ENCODE measurements around the gene SLC25A20. TPM values are rescaled to one million over a fixed set of nuclear protein-coding genes. Genes with fewer than 3 reads are reported as not detected.

The SLC25A20 gene
- total RNA-seq, 1 donor from 2014 or later = 130 TPM

Other genes with a start within 250 kb of the SLC25A20 start
- gene CELSR3, start 236.0 kb downstream of the SLC25A20 start, total RNA-seq = 0.38 TPM
- gene NCKIPSD, start 213.0 kb downstream of the SLC25A20 start, total RNA-seq = 15.4 TPM
- 29.3 TPM for gene IP6K2, start 181.7 kb downstream of the SLC25A20 start, total RNA-seq
- gene PRKAR2A, start 51.0 kb downstream of the SLC25A20 start, total RNA-seq = 57.9 TPM
- gene ARIH2, start 20.0 kb upstream of the SLC25A20 start, total RNA-seq = 149 TPM
- 25.5 TPM for gene P4HTM, start 91.4 kb upstream of the SLC25A20 start, total RNA-seq
- gene WDR6, start 108.5 kb upstream of the SLC25A20 start, total RNA-seq = 83.3 TPM
- gene DALRD3, start 119.7 kb upstream of the SLC25A20 start, total RNA-seq = 9.0 TPM
- 157 TPM for gene NDUFAF3, start 123.2 kb upstream of the SLC25A20 start, total RNA-seq
- 64.3 TPM for gene IMPDH2, start 130.5 kb upstream of the SLC25A20 start, total RNA-seq
- 52.9 TPM for gene QRICH1, start 195.2 kb upstream of the SLC25A20 start, total RNA-seq
- 207 TPM for gene QARS1, start 205.9 kb upstream of the SLC25A20 start, total RNA-seq
- 54.0 TPM for gene USP19, start 221.9 kb upstream of the SLC25A20 start, total RNA-seq
- gene LAMB2, start 234.2 kb upstream of the SLC25A20 start, total RNA-seq = 543 TPM

Data from Right ventricle myocardium inferior (tissue), 1 donor.